Ishikawa (cell line): ENCODE measurements around the gene ZBTB12.

Experiments
- CEBPB ChIP-seq: IDR thresholded peaks from 2 replicates; pipeline ENCODE4 v1.6.1; 2012
- CREB1 ChIP-seq: IDR thresholded peaks from 2 replicates; pipeline ENCODE4 v1.6.1; 2012; ENCODE audit warnings: low read depth
- EGR1 ChIP-seq: IDR thresholded peaks from 2 replicates; pipeline ENCODE4 v1.6.1; 2012
- EP300 ChIP-seq: IDR thresholded peaks from 2 replicates; pipeline ENCODE4 v1.6.1; 2012; ENCODE audit warnings: borderline replicate concordance
- FOXM1 ChIP-seq: IDR thresholded peaks from 2 replicates; pipeline ENCODE4 v1.6.1; 2012; ENCODE audit warnings: low read depth, borderline replicate concordance
- NFIC ChIP-seq: IDR thresholded peaks from 2 replicates; pipeline ENCODE4 v1.6.1; 2012
- RAD21 ChIP-seq: IDR thresholded peaks from 2 replicates; pipeline ENCODE4 v1.6.1; 2012; ENCODE audit warnings: low read depth
- TAF1 ChIP-seq: IDR thresholded peaks from 2 replicates; pipeline ENCODE4 v1.6.1; 2012; ENCODE audit warnings: low read depth, mild to moderate bottlenecking
- TCF12 ChIP-seq: IDR thresholded peaks from 2 replicates; pipeline ENCODE4 v1.6.1; 2012; ENCODE audit warnings: low read depth
- TEAD4 ChIP-seq: IDR thresholded peaks from 2 replicates; pipeline ENCODE4 v1.6.1; 2012
- USF1 ChIP-seq: IDR thresholded peaks from 2 replicates; pipeline ENCODE4 v1.6.1; 2012
- YY1 ChIP-seq: IDR thresholded peaks from 2 replicates; pipeline ENCODE4 v1.6.1; 2012; ENCODE audit warnings: low read depth
- ZBTB7A ChIP-seq: IDR thresholded peaks from 2 replicates; pipeline ENCODE4 v1.6.1; 2012; ENCODE audit warnings: low read depth
- TF ChIP-seq, protein P1 (sequence below): IDR thresholded peaks from 2 replicates; pipeline ENCODE4 v1.6.1; 2012; ENCODE audit warnings: low read depth, mild to moderate bottlenecking
- TF ChIP-seq, protein P2 (sequence below): IDR thresholded peaks from 2 replicates; pipeline ENCODE4 v1.6.1; 2012

ZBTB12 gene

GRCh38 chr6:31919624-31920303 is 17.9 kb upstream of the ZBTB12 start:
- TF ChIP-seq, protein P1, sequence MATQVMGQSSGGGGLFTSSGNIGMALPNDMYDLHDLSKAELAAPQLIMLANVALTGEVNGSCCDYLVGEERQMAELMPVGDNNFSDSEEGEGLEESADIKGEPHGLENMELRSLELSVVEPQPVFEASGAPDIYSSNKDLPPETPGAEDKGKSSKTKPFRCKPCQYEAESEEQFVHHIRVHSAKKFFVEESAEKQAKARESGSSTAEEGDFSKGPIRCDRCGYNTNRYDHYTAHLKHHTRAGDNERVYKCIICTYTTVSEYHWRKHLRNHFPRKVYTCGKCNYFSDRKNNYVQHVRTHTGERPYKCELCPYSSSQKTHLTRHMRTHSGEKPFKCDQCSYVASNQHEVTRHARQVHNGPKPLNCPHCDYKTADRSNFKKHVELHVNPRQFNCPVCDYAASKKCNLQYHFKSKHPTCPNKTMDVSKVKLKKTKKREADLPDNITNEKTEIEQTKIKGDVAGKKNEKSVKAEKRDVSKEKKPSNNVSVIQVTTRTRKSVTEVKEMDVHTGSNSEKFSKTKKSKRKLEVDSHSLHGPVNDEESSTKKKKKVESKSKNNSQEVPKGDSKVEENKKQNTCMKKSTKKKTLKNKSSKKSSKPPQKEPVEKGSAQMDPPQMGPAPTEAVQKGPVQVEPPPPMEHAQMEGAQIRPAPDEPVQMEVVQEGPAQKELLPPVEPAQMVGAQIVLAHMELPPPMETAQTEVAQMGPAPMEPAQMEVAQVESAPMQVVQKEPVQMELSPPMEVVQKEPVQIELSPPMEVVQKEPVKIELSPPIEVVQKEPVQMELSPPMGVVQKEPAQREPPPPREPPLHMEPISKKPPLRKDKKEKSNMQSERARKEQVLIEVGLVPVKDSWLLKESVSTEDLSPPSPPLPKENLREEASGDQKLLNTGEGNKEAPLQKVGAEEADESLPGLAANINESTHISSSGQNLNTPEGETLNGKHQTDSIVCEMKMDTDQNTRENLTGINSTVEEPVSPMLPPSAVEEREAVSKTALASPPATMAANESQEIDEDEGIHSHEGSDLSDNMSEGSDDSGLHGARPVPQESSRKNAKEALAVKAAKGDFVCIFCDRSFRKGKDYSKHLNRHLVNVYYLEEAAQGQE: no peak
- no peak for TF ChIP-seq EP300
- no peak for TF ChIP-seq EGR1
- TF ChIP-seq, protein P2, sequence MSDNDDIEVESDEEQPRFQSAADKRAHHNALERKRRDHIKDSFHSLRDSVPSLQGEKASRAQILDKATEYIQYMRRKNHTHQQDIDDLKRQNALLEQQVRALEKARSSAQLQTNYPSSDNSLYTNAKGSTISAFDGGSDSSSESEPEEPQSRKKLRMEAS: no peak
- TF ChIP-seq YY1: no peak

GRCh38 chr6:31918069-31918720 is 16.3 kb upstream of the ZBTB12 start:
- TF ChIP-seq ZBTB7A (no peak), TAF1 (no peak), TCF12 (no peak)
- TF ChIP-seq, protein P1: no peak

GRCh38 chr6:31915756-31916155 is 13.9 kb upstream of the ZBTB12 start:
- TF ChIP-seq TEAD4: no peak
- TF ChIP-seq EP300: no peak
- TF ChIP-seq, protein P1: no peak
- TF ChIP-seq YY1: no peak
- no peak for TF ChIP-seq NFIC
- TF ChIP-seq RAD21: no peak
- TF ChIP-seq, protein P2: no peak
- TF ChIP-seq TAF1: no peak
- no peak for TF ChIP-seq CREB1
- no peak for TF ChIP-seq CEBPB
- TF ChIP-seq USF1: no peak
- TF ChIP-seq ZBTB7A: no peak
- no peak for TF ChIP-seq FOXM1
- TF ChIP-seq TCF12: no peak
- TF ChIP-seq EGR1: no peak

DNA sequence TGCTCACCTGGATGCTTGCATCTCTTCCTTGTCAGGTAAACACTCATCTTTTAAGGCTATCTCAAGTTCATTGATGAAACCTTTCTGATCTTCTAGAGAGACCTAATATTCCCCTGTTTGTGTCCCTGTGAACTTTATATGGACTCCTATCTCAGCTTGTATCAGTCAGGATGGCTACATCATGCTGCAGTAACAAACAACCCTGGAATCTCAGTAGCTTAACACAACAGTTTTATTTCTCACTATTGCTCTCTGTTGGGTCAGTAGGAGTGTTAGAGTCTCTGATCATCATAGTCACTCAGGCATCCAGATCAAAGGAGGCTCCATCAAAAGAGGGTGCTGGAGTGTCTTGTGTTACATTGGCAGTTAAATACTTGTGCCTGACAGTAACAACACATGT is 13.5 kb upstream of the ZBTB12 start:
- TF ChIP-seq NFIC (no peak), EP300 (no peak), TAF1 (no peak), CREB1 (no peak), USF1 (no peak), TCF12 (no peak)
- TF ChIP-seq, protein P1: no peak
